IMR-90 (cell line): ENCODE data around the gene SMIM5. TPM values are rescaled to one million over a fixed set of nuclear protein-coding genes. Genes with fewer than 3 reads are reported as not detected.

Source experiments
- ATAC-seq: fragments of 200-7000 bp; cut with Tn5 transposase; 2 replicates; pipeline ENCODE4 v1.9.1; 2020; ENCODE audit warnings: low read depth, mild to moderate bottlenecking, moderate library complexity
- BruUV-seq: library from RNA; stranded (reverse); fragments of 400-500 nt; replicated peaks from 2 replicates; lab custom pipeline; 2021; lab: Mats Ljungman, UMichigan
- CTCF ChIA-PET: fragments of 300-600 bp; formaldehyde crosslinking; extraction: SDS; loops from one replicate; lab custom pipeline; 2021; ENCODE audit warnings: antibody characterized with exemption; lab: Yijun Ruan, JAX
- POLR2A ChIA-PET: fragments of 300-600 bp; sonication (Branson Sonifier 250); formaldehyde crosslinking; loops from one replicate; lab custom pipeline; 2022; ENCODE audit warnings: antibody characterized with exemption; ENCODE audit not compliant: unreplicated experiment; lab: Charles Lee
- DNase-seq: peaks from one replicate; pipeline ENCODE4 v3.0.0; 2013
- H2AFZ ChIP-seq: replicated peaks from 2 replicates; pipeline ENCODE3; 2013; ENCODE audit warnings: low read length, mild to moderate bottlenecking; ENCODE audit not compliant: poor library complexity
- H2AK5ac ChIP-seq: 2 replicates; pipeline ENCODE4 v1.6.1; 2013; ENCODE audit warnings: low read depth, low read length, inconsistent platforms
- H2AK9ac ChIP-seq: replicated peaks from 2 replicates; pipeline ENCODE3; 2013; ENCODE audit warnings: mild to moderate bottlenecking, low read depth, low read length, moderate library complexity; ENCODE audit not compliant: poor library complexity
- H2BK120ac ChIP-seq: 2 replicates; pipeline ENCODE4 v1.6.1; 2013; ENCODE audit warnings: low read depth, low read length, inconsistent platforms
- H2BK15ac ChIP-seq: 3 replicates; pipeline ENCODE4 v1.6.1; 2013; ENCODE audit warnings: low read depth, low read length, inconsistent platforms
- H2BK20ac ChIP-seq: 2 replicates; pipeline ENCODE4 v1.6.1; 2013; ENCODE audit warnings: low read depth, mild to moderate bottlenecking, inconsistent platforms, low read length, moderate library complexity
- H2BK5ac ChIP-seq: 2 replicates; pipeline ENCODE4 v1.6.1; 2013; ENCODE audit warnings: mild to moderate bottlenecking, low read depth, low read length, inconsistent platforms; ENCODE audit not compliant: poor library complexity, severe bottlenecking
- H3K14ac ChIP-seq: replicated peaks from 2 replicates; pipeline ENCODE4 v1.6.1; 2013; ENCODE audit warnings: low read depth, low read length, inconsistent platforms
- H3K18ac ChIP-seq: 2 replicates; pipeline ENCODE4 v1.6.1; 2013; ENCODE audit warnings: low read depth, low read length, control low read depth
- H3K23ac ChIP-seq: 2 replicates; pipeline ENCODE4 v1.6.1; 2013; ENCODE audit warnings: low read depth, low read length, inconsistent platforms
- H3K27ac ChIP-seq: 2 replicates; pipeline ENCODE4 v1.5.1; 2013; ENCODE audit warnings: mild to moderate bottlenecking, control low read depth, low read length; ENCODE audit not compliant: insufficient read depth
- H3K27me3 ChIP-seq: 2 replicates; pipeline ENCODE4 v1.6.1; 2013; ENCODE audit warnings: low read length; ENCODE audit not compliant: control insufficient read depth, insufficient read depth
- H3K36me3 ChIP-seq: 2 replicates; pipeline ENCODE4 v1.6.1; 2013; ENCODE audit warnings: low read length, mixed read lengths; ENCODE audit not compliant: control insufficient read depth, insufficient read depth
- H3K4ac ChIP-seq: 2 replicates; pipeline ENCODE4 v1.6.1; 2013; ENCODE audit warnings: low read depth, low read length, inconsistent platforms
- H3K4me1 ChIP-seq: 2 replicates; pipeline ENCODE4 v1.6.1; 2013; ENCODE audit warnings: low read length, mixed read lengths; ENCODE audit not compliant: control insufficient read depth, insufficient read depth
- H3K4me2 ChIP-seq: 2 replicates; pipeline ENCODE4 v1.6.1; 2013; ENCODE audit warnings: low read depth, mild to moderate bottlenecking, control low read depth, low read length, moderate library complexity
- H3K4me3 ChIP-seq: 2 replicates; pipeline ENCODE4 v1.5.1; 2013; ENCODE audit warnings: low read depth, mild to moderate bottlenecking, control low read depth, low read length, moderate library complexity; ENCODE audit not compliant: insufficient read depth
- H3K56ac ChIP-seq: 2 replicates; pipeline ENCODE4 v1.6.1; 2013; ENCODE audit warnings: low read length, inconsistent platforms; ENCODE audit not compliant: insufficient read depth; ENCODE audit errors: extremely low read depth
- H3K79me1 ChIP-seq, 2 experiments: 2 replicates each; pipeline ENCODE4 v1.6.1; 2013; ENCODE audit warnings: low read length in 2 of 2, inconsistent platforms in 1 of 2, low read depth in 1 of 2
- H3K9ac ChIP-seq: 2 replicates; pipeline ENCODE4 v1.6.1; 2013; ENCODE audit warnings: low read depth, low read length, control low read depth
- H3K9me1 ChIP-seq: 2 replicates; pipeline ENCODE4 v1.6.1; 2013; ENCODE audit warnings: low read length, inconsistent platforms; ENCODE audit not compliant: insufficient read depth
- H3K9me3 ChIP-seq: 2 replicates; pipeline ENCODE4 v1.6.1; 2013; ENCODE audit warnings: low read length; ENCODE audit not compliant: control insufficient read depth, insufficient read depth
- H4K20me1 ChIP-seq: 2 replicates; pipeline ENCODE4 v1.6.1; 2013; ENCODE audit warnings: low read length, inconsistent platforms; ENCODE audit not compliant: insufficient read depth
- H4K5ac ChIP-seq: 2 replicates; pipeline ENCODE4 v1.6.1; 2013; ENCODE audit warnings: mild to moderate bottlenecking, low read depth, low read length, control low read depth
- H4K8ac ChIP-seq, 2 experiments: 2 replicates each; pipeline ENCODE4 v1.6.1; 2013; ENCODE audit warnings: low read depth in 2 of 2, low read length in 2 of 2, control low read depth in 1 of 2, inconsistent platforms in 1 of 2
- H4K91ac ChIP-seq: 2 replicates; pipeline ENCODE4 v1.6.1; 2013; ENCODE audit warnings: low read depth, low read length, inconsistent platforms; ENCODE audit not compliant: insufficient read depth
- BHLHE40 ChIP-seq: fragments of 150-350 bp; IDR thresholded peaks from 2 replicates; pipeline ENCODE4 v1.6.1; 2016; ENCODE audit warnings: mild to moderate bottlenecking, low read depth, low read length
- CEBPB ChIP-seq: IDR thresholded peaks from 2 replicates; pipeline ENCODE4 v1.6.1; 2012; ENCODE audit warnings: low read depth, low read length, improper control_type of control experiment
- CHD1 ChIP-seq: IDR thresholded peaks from 2 replicates; pipeline ENCODE4 v1.6.1; 2012; ENCODE audit warnings: low read depth, low read length, improper control_type of control experiment
- ELK1 ChIP-seq: fragments of 150-350 bp; IDR thresholded peaks from 2 replicates; pipeline ENCODE4 v1.6.1; 2016; ENCODE audit warnings: low read depth, mild to moderate bottlenecking, low read length, moderate library complexity, borderline replicate concordance
- FOS ChIP-seq: fragments of 150-350 bp; IDR thresholded peaks from 2 replicates; pipeline ENCODE4 v1.6.1; 2016; ENCODE audit warnings: low read depth, low read length
- MAFK ChIP-seq: IDR thresholded peaks from 2 replicates; pipeline ENCODE4 v1.6.1; 2012; ENCODE audit warnings: low read depth, low read length, improper control_type of control experiment
- MAZ ChIP-seq: IDR thresholded peaks from 2 replicates; pipeline ENCODE4 v1.6.1; 2012; ENCODE audit warnings: low read depth, mild to moderate bottlenecking, low read length, improper control_type of control experiment, moderate library complexity, borderline replicate concordance
- MXI1 ChIP-seq: IDR thresholded peaks from 2 replicates; pipeline ENCODE4 v1.6.1; 2012; ENCODE audit warnings: low read depth, mild to moderate bottlenecking, low read length, moderate library complexity, borderline replicate concordance
- NFE2L2 ChIP-seq: fragments of 150-350 bp; IDR thresholded peaks from 2 replicates; pipeline ENCODE4 v1.6.1; 2016; ENCODE audit warnings: low read depth, mild to moderate bottlenecking, low read length
- POLR2A ChIP-seq: IDR thresholded peaks from 2 replicates; pipeline ENCODE4 v1.6.1; 2012; ENCODE audit warnings: mild to moderate bottlenecking, low read depth, low read length
- RAD21 ChIP-seq: IDR thresholded peaks from 2 replicates; pipeline ENCODE4 v1.6.1; 2012; ENCODE audit warnings: low read length, improper control_type of control experiment
- RCOR1 ChIP-seq: IDR thresholded peaks from 2 replicates; pipeline ENCODE4 v1.6.1; 2012; ENCODE audit warnings: mild to moderate bottlenecking, low read length, improper control_type of control experiment; ENCODE audit not compliant: insufficient replicate concordance
- RFX5 ChIP-seq: IDR thresholded peaks from 2 replicates; pipeline ENCODE4 v1.8.0; 2012; ENCODE audit warnings: low read depth, mild to moderate bottlenecking, low read length, moderate library complexity
- SMC3 ChIP-seq: fragments of 150-350 bp; IDR thresholded peaks from 2 replicates; pipeline ENCODE4 v1.6.1; 2016; ENCODE audit warnings: low read depth, mild to moderate bottlenecking, antibody characterized with exemption, low read length, moderate library complexity
- USF2 ChIP-seq: fragments of 150-350 bp; IDR thresholded peaks from 2 replicates; pipeline ENCODE4 v1.6.1; 2017; ENCODE audit warnings: mild to moderate bottlenecking, antibody characterized with exemption, low read length, low read depth
- WGBS, 2 experiments: methylation state at CpG; one replicate each; pipeline versions ENCODE4 v1.1.5 to v1.1.7; 2013; ENCODE audit warnings: missing lambda C conversion rate in 2 of 2; ENCODE audit not compliant: insufficient read length in 1 of 2; ENCODE audit errors: extremely low coverage in 2 of 2; 5-methylcytosine and 5-hydroxymethylcytosine counted together
- dilution Hi-C: fragments of 300-500 bp; cut with HindIII; formaldehyde crosslinking; loops from one replicate; pipeline ENCODE4 v1.14.3; 2018; ENCODE audit warnings: low sequenced_read_pairs; ENCODE audit not compliant: unreplicated experiment
- in situ Hi-C: fragments of 300-500 bp; cut with MboI; formaldehyde crosslinking; loops from 3 replicates; pipeline ENCODE4 v1.14.3; 2019; ENCODE audit warnings: low sequenced_read_pairs, inconsistent platforms, mixed read lengths
- intact Hi-C: fragments of 100-400 bp; cut with micrococcal nuclease; formaldehyde crosslinking; loops from 2 replicates; pipeline ENCODE4 v1.10.0; 2022
- polyA plus RNA-seq, 3 experiments: library from polyadenylated mRNA; depleted of rRNA; stranded (reverse); fragments of >200 nt; gene quantifications; 2 replicates each; pipeline ENCODE4 v1.2.3, GENCODE V29; 2012; ENCODE audit warnings: low replicate concordance in 1 of 3
- total RNA-seq: library from RNA; depleted of rRNA; stranded (reverse); fragments of >200 nt; gene quantifications from 2 replicates; pipeline ENCODE4 v1.2.3, GENCODE V29; 2012
- TF ChIP-seq, protein P1 (sequence below): conservative IDR thresholded peaks from 2 replicates; pipeline ENCODE4 v1.5.1; 2012; ENCODE audit warnings: mild to moderate bottlenecking, low read depth, low read length, improper control_type of control experiment

The SMIM5 gene
- total and polyA plus RNA-seq, 2 of the 4 experiments (the other 2 are of a cell fraction) = not detected

GRCh38 chr17:75650874-75651273, 17.6 kb downstream of the SMIM5 start:
- WGBS, 2 experiments = no CpG with 5 or more reads among the region's 7 CpGs
- H4K91ac ChIP-seq = no peak overlapping the region
- H3K4ac ChIP-seq = no peak overlapping the region
- H3K4me1 ChIP-seq = no peaks in the 10 kb centered on the region
- in situ Hi-C loops (no loop called here), intact Hi-C loops (no loop called here), dilution Hi-C loops (no loop called here)
- H4K20me1 ChIP-seq = no peaks in the 10 kb centered on the region
- no peaks in the 10 kb centered on the region for H3K79me1 ChIP-seq
- H3K56ac ChIP-seq = no peak overlapping the region
- H3K18ac ChIP-seq = no peak overlapping the region
- peaks cover 38% of the 10 kb centered on the region for H3K36me3 ChIP-seq
- no peaks in the 10 kb centered on the region for H3K9me1 ChIP-seq
- H3K23ac ChIP-seq = no peak overlapping the region
- no peak overlapping the region for H3K4me3 ChIP-seq
- H4K5ac ChIP-seq = no peak overlapping the region
- no peak overlapping the region for H2BK5ac ChIP-seq
- ChIA-PET POLR2A (no interaction called here), CTCF (interaction anchor here (1.7 kb wide), 1 partner anchor 17 kb away, joined by 8 read pairs; the partner anchor contains the start of gene SMIM5)
- H3K14ac ChIP-seq = no peak overlapping the region
- no peak overlapping the region for H4K8ac ChIP-seq
- no peak overlapping the region for H2AK9ac ChIP-seq
- H3K9me3 ChIP-seq = no peaks in the 10 kb centered on the region
- H3K27ac ChIP-seq = no peak overlapping the region
- no peak overlapping the region for H2AK5ac ChIP-seq
- H2BK15ac ChIP-seq = no peak overlapping the region
- TF ChIP-seq MAFK = no peak
- TF ChIP-seq, protein P1, sequence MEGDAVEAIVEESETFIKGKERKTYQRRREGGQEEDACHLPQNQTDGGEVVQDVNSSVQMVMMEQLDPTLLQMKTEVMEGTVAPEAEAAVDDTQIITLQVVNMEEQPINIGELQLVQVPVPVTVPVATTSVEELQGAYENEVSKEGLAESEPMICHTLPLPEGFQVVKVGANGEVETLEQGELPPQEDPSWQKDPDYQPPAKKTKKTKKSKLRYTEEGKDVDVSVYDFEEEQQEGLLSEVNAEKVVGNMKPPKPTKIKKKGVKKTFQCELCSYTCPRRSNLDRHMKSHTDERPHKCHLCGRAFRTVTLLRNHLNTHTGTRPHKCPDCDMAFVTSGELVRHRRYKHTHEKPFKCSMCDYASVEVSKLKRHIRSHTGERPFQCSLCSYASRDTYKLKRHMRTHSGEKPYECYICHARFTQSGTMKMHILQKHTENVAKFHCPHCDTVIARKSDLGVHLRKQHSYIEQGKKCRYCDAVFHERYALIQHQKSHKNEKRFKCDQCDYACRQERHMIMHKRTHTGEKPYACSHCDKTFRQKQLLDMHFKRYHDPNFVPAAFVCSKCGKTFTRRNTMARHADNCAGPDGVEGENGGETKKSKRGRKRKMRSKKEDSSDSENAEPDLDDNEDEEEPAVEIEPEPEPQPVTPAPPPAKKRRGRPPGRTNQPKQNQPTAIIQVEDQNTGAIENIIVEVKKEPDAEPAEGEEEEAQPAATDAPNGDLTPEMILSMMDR = no peak
- TF ChIP-seq RCOR1 = no peak
- TF ChIP-seq CHD1 = no peak
- TF ChIP-seq RAD21 = no peak
- no peak for TF ChIP-seq MXI1
- TF ChIP-seq MAZ = no peak
- no peak for TF ChIP-seq RFX5
- no peak for TF ChIP-seq BHLHE40
- no peak for TF ChIP-seq NFE2L2
- TF ChIP-seq ELK1 = no peak
- no peak for TF ChIP-seq USF2
- no peak for TF ChIP-seq FOS
- no peak for TF ChIP-seq POLR2A
- TF ChIP-seq SMC3 = no peak
- no peak for TF ChIP-seq CEBPB
- H2BK20ac ChIP-seq = no peak overlapping the region
- no peak overlapping the region for H2AFZ ChIP-seq
- no peaks in the 10 kb centered on the region for H3K27me3 ChIP-seq
- BruUV-seq = no TSS peak
- H3K9ac ChIP-seq = no peak overlapping the region
- H3K4me2 ChIP-seq = no peak overlapping the region
- DNase-seq = no peak
- no peak overlapping the region for H2BK120ac ChIP-seq
- ATAC-seq = no peak
